ENCODE results near the gene ZXDC.

DNA sequence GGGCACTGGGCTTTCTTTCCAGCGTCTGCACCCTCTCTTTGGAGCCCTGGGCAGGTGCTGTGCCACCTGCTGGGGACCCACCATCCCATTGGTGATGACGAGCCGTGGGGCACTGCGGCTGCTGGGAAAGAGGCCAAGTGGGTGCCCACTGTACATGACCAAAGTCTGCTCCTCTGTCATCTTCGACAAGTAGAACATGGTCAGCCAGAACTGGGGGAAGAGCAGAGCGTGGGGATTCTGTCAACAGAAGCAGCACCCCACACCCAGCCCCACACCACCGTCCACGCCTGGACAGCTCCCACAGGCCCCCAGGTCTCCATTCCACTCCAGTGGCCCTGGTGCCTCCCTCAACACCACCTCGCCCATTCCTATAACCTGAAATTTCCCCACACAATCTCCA, 32.2 kb upstream of the ZXDC start:
- TF ChIP-seq POLR2A (IDR thresholded peaks at IDR 0.05; ENCODE audit: low read depth, low read length) = no peak
- no peak for TF ChIP-seq POLR2AphosphoS5 (IDR thresholded peaks at IDR 0.05; ENCODE audit: low read depth, low read length)
- TF ChIP-seq TAF1 (IDR thresholded peaks at IDR 0.05; ENCODE audit: borderline replicate concordance, low read depth, low read length) = no peak

Measured in GM12892 (cell line).